ENCODE results near the gene ARID4B. TPM values are rescaled to one million over a fixed set of nuclear protein-coding genes. Genes with fewer than 3 reads are reported as not detected.

ARID4B gene
- total RNA-seq, 1 experiment from 2014 or later: 34.0 TPM

DNA sequence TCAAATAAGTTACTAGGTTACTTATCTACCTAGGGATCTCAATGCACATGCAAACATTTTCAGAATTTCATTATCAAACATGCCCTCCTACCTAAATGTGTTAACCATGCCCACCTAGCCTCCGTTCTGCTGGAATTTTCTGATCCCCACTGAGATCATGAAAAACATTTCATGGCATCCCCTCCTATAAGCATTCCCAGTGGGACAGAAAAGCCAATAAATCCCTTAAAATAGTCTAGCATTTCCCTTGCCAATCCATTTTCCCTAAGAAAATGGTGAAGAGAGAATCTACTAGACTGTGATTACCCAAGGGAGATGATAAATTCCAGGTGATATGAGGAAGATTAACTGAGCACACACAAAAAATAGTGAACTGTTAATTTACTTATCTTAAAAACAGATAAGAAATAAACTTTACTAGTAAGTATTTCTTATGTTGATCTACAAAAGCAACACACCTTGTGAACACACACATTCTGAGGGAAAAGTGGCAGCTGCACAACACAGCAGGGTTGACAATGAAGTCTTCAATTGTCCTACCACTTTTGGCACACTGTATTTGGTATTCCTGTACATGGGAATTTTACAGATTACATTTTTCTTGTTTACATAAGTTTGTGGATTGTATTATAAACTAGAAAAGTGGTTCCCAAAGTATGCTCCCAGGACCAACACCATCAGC lies 49.6 kb downstream of the ARID4B start:
- H3K9ac ChIP-seq (ENCODE audit: extremely low read depth, insufficient read length, low read length): no peak overlapping the region
- H4K5ac ChIP-seq (ENCODE audit: insufficient read length, low read depth, low read length): no peak overlapping the region
- H3K79me1 ChIP-seq (ENCODE audit: insufficient read depth, low read depth, low read length, poor library complexity, severe bottlenecking): peaks cover 4% of the 10 kb centered on the region
- no peak for DNase-seq
- WGBS (ENCODE audit: extremely low coverage, insufficient read length, low lambda C conversion rate): no CpG with 5 or more reads among the region's 1 CpG
- H2AK5ac ChIP-seq (ENCODE audit: insufficient read length, low read length): no peak overlapping the region
- Mint-ChIP-seq H3K27me3 (ENCODE audit: low read depth) (no peaks in the 10 kb centered on the region), H3K36me3 (ENCODE audit: insufficient read depth in 1 of 3, low read depth in 3 of 3) (no peaks in the 10 kb centered on the region; a peak in 2 of 7 replicates), H3K4me1 (peaks cover 45 to 59% of the 10 kb centered on the region in 2 experiments), H3K27ac (peak overlapping the region in 2 of 3 experiments; percentile 6 to 83; a peak in 5 of 7 replicates), H3K4me3 (no peak overlapping the region), H3K9me3 (no peaks in the 10 kb centered on the region)
- TF ChIP-seq, protein P1, sequence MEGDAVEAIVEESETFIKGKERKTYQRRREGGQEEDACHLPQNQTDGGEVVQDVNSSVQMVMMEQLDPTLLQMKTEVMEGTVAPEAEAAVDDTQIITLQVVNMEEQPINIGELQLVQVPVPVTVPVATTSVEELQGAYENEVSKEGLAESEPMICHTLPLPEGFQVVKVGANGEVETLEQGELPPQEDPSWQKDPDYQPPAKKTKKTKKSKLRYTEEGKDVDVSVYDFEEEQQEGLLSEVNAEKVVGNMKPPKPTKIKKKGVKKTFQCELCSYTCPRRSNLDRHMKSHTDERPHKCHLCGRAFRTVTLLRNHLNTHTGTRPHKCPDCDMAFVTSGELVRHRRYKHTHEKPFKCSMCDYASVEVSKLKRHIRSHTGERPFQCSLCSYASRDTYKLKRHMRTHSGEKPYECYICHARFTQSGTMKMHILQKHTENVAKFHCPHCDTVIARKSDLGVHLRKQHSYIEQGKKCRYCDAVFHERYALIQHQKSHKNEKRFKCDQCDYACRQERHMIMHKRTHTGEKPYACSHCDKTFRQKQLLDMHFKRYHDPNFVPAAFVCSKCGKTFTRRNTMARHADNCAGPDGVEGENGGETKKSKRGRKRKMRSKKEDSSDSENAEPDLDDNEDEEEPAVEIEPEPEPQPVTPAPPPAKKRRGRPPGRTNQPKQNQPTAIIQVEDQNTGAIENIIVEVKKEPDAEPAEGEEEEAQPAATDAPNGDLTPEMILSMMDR (conservative IDR thresholded peaks at IDR 0.05): no peak
- H3K4me1 ChIP-seq (ENCODE audit: insufficient read depth, low read length): peaks cover 2% of the 10 kb centered on the region; the same call in 1 of the 2 replicates
- peak overlapping the region; percentile 11 for H3K4me2 ChIP-seq (ENCODE audit: insufficient read depth, insufficient read length, low read length)
- H3K27ac ChIP-seq (ENCODE audit: insufficient read length, low read depth, low read length): no peak overlapping the region
- no peak overlapping the region for H4K8ac ChIP-seq (replicated peaks; ENCODE audit: insufficient read length, low read depth, low read length)
- H3K18ac ChIP-seq (ENCODE audit: insufficient read length, low read depth, low read length): no peak overlapping the region
- no peaks in the 10 kb centered on the region for H3K27me3 ChIP-seq (ENCODE audit: insufficient read depth, low read length)
- H2BK12ac ChIP-seq (ENCODE audit: insufficient read length, low read depth, low read length): no peak overlapping the region
- no peak overlapping the region for H4K91ac ChIP-seq (ENCODE audit: insufficient read length, low read depth, low read length)
- no peak overlapping the region for H3K23ac ChIP-seq (ENCODE audit: insufficient read length, low read depth, low read length)
- H2AFZ ChIP-seq (ENCODE audit: low read length): no peak overlapping the region
- H2BK5ac ChIP-seq (ENCODE audit: insufficient read length, low read length): no peak overlapping the region
- H3K56ac ChIP-seq (ENCODE audit: insufficient read length, low read depth, low read length): no peak overlapping the region
- no peaks in the 10 kb centered on the region for H3K9me3 ChIP-seq (ENCODE audit: control insufficient read depth, low read depth, low read length)
- H3K4ac ChIP-seq (ENCODE audit: low read depth, low read length): no peak overlapping the region
- H2BK20ac ChIP-seq (ENCODE audit: low read depth, low read length, poor library complexity, severe bottlenecking): no peak overlapping the region
- H3K79me2 ChIP-seq (ENCODE audit: insufficient read depth, low read length): peaks cover 31% of the 10 kb centered on the region; the same call in 1 of the 2 replicates
- no peak overlapping the region for H3K14ac ChIP-seq (ENCODE audit: insufficient read depth, low read length)
- H3K23me2 ChIP-seq (ENCODE audit: insufficient read length, low read depth, low read length, poor library complexity, severe bottlenecking): no peaks in the 10 kb centered on the region
- no peak overlapping the region for H2BK120ac ChIP-seq (ENCODE audit: low read depth, low read length, poor library complexity, severe bottlenecking)
- H2BK15ac ChIP-seq (ENCODE audit: low read depth, low read length): no peak overlapping the region
- no peak overlapping the region for H3T11ph ChIP-seq (ENCODE audit: low read length)
- no peaks in the 10 kb centered on the region for H4K20me1 ChIP-seq (ENCODE audit: control insufficient read depth, insufficient read depth, insufficient read length)

Data from H9 (cell line).